ENCODE data around the gene FOXJ3. TPM values are rescaled to one million over a fixed set of nuclear protein-coding genes. Genes with fewer than 3 reads are reported as not detected.

The FOXJ3 gene
- total and polyA plus RNA-seq, 4 donors, result 5.3 to 16.8 (median 12.4) TPM

- DNase-seq (ENCODE audit: low spot score), result no peak
- H3K27ac ChIP-seq (ENCODE audit: low read depth in 1 of 2, low read length in 2 of 2), result no peak overlapping the region
- peaks cover 0 to 3% (median under 1%) of the 10 kb centered on the region in 4 donors for H3K9me3 ChIP-seq (ENCODE audit: control insufficient read depth in 4 of 4, low read length in 3 of 4)
- H3K4me3 ChIP-seq (ENCODE audit: low read depth in 1 of 3, low read length in 3 of 3), result no peak overlapping the region
- no peaks in the 10 kb centered on the region for H3K27me3 ChIP-seq (ENCODE audit: control insufficient read depth in 4 of 4, insufficient read depth in 4 of 4, low read length in 3 of 4)
- peaks cover 0 to 4% (median 0%) of the 10 kb centered on the region in 4 donors for H3K4me1 ChIP-seq (ENCODE audit: control insufficient read depth in 4 of 4, insufficient read depth in 4 of 4, low read length in 3 of 4)
- TF ChIP-seq YY1 (IDR thresholded peaks at IDR 0.05), result no peak
- TF ChIP-seq SP1 (IDR thresholded peaks at IDR 0.05), result no peak
- TF ChIP-seq ZBTB33 (IDR thresholded peaks at IDR 0.05), result no peak
- no peak for TF ChIP-seq CTCF (IDR thresholded peaks at IDR 0.05; ENCODE audit: low read depth, low read length, missing input control)
- no peak for TF ChIP-seq FOXA2 (IDR thresholded peaks at IDR 0.05)
- TF ChIP-seq NR2F2 (IDR thresholded peaks at IDR 0.05), result no peak
- no peak for TF ChIP-seq JUND (IDR thresholded peaks at IDR 0.05)
- TF ChIP-seq ATF3 (IDR thresholded peaks at IDR 0.05), result no peak
- no peak for TF ChIP-seq EGR1 (IDR thresholded peaks at IDR 0.05; ENCODE audit: low read depth in 2 of 2)
- TF ChIP-seq REST (IDR thresholded peaks at IDR 0.05), result no peak
- no peak for TF ChIP-seq RXRA (IDR thresholded peaks at IDR 0.05)
- no peak for TF ChIP-seq HNF4G (IDR thresholded peaks at IDR 0.05)
- H3K9ac ChIP-seq (ENCODE audit: low read depth in 1 of 2, low read length in 2 of 2), result no peak overlapping the region
- H3K36me3 ChIP-seq (ENCODE audit: control insufficient read depth in 4 of 4, insufficient read depth in 3 of 4, low read depth in 1 of 4, low read length in 3 of 4), result no peaks in the 10 kb centered on the region
- 87% methylated on average over 5 of the region's 5 CpGs for WGBS
These were observed 172.9 kb downstream of the FOXJ3 start for GRCh38 chr1:42162181-42162580.

- Histone ChIP-seq H3K4me3 (ENCODE audit: low read depth in 1 of 3, low read length in 3 of 3) (no peak overlapping the region), H3K4me1 (ENCODE audit: control insufficient read depth in 4 of 4, insufficient read depth in 4 of 4, low read length in 3 of 4) (peaks cover 0 to 4% (median 2%) of the 10 kb centered on the region in 4 donors), H3K36me3 (ENCODE audit: control insufficient read depth in 4 of 4, insufficient read depth in 3 of 4, low read depth in 1 of 4, low read length in 3 of 4) (no peaks in the 10 kb centered on the region), H3K9me3 (ENCODE audit: control insufficient read depth in 4 of 4, low read length in 3 of 4) (peaks cover 0 to 3% (median under 1%) of the 10 kb centered on the region in 4 donors), H3K27ac (ENCODE audit: low read depth in 1 of 2, low read length in 2 of 2) (no peak overlapping the region), H3K9ac (ENCODE audit: low read depth in 1 of 2, low read length in 2 of 2) (no peak overlapping the region), H3K27me3 (ENCODE audit: control insufficient read depth in 4 of 4, insufficient read depth in 4 of 4, low read length in 3 of 4) (no peaks in the 10 kb centered on the region)
- no peak for TF ChIP-seq EGR1 (IDR thresholded peaks at IDR 0.05; ENCODE audit: low read depth in 2 of 2)
- TF ChIP-seq HNF4G (IDR thresholded peaks at IDR 0.05), result no peak
- no peak for TF ChIP-seq MAX (IDR thresholded peaks at IDR 0.05)
- WGBS, result 83% methylated on average over 2 of the region's 2 CpGs
- no peak for DNase-seq (ENCODE audit: low spot score)
These were observed 176.8 kb downstream of the FOXJ3 start for GRCh38 chr1:42158189-42158588.
